PFSK-1 (cell line): Measurements from ENCODE around the gene SPATA4.

Experiments
- POLR2AphosphoS5 ChIP-seq: IDR thresholded peaks from 2 replicates; pipeline ENCODE4 v1.6.1; 2012; ENCODE audit warnings: low read depth, mild to moderate bottlenecking, control low read depth, low read length, moderate library complexity
- SIN3A ChIP-seq: IDR thresholded peaks from 2 replicates; pipeline ENCODE4 v1.6.1; 2012; ENCODE audit warnings: mild to moderate bottlenecking, low read length, moderate library complexity, borderline replicate concordance; ENCODE audit not compliant: insufficient read depth
- TAF1 ChIP-seq: IDR thresholded peaks from 2 replicates; pipeline ENCODE4 v1.6.1; 2012; ENCODE audit warnings: low read length, control low read depth, borderline replicate concordance; ENCODE audit not compliant: insufficient read depth
- TF ChIP-seq, protein P1 (sequence below), 2 experiments: IDR thresholded peaks; 2 replicates each; pipeline versions ENCODE4 v1.6.1 to v1.8.0; 2011 to 2012; ENCODE audit warnings: low read depth in 2 of 2, low read length in 2 of 2, control low read depth in 1 of 2, inconsistent platforms in 1 of 2, mild to moderate bottlenecking in 1 of 2, moderate library complexity in 1 of 2; ENCODE audit not compliant: insufficient read depth in 1 of 2

DNA sequence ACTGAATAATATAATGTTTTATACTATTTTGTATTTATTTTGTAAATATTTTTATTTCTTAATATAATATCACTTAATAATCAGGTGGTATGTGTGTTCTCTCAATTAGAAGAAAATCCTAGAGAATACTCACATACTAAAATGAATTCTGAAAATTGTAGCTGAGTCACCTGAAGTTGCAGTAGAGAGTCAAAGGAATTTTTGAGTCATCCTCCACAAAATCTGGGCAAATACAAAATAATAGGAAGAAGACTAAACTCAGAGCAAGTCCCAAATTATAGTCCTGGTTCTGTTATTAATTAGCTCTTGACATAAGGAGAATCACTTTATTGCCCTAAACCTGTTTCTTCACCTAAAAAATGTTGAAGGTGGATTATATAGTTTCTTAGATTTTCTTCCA, 57.8 kb downstream of the SPATA4 start:
- no peak for TF ChIP-seq SIN3A
- TF ChIP-seq, protein P1, sequence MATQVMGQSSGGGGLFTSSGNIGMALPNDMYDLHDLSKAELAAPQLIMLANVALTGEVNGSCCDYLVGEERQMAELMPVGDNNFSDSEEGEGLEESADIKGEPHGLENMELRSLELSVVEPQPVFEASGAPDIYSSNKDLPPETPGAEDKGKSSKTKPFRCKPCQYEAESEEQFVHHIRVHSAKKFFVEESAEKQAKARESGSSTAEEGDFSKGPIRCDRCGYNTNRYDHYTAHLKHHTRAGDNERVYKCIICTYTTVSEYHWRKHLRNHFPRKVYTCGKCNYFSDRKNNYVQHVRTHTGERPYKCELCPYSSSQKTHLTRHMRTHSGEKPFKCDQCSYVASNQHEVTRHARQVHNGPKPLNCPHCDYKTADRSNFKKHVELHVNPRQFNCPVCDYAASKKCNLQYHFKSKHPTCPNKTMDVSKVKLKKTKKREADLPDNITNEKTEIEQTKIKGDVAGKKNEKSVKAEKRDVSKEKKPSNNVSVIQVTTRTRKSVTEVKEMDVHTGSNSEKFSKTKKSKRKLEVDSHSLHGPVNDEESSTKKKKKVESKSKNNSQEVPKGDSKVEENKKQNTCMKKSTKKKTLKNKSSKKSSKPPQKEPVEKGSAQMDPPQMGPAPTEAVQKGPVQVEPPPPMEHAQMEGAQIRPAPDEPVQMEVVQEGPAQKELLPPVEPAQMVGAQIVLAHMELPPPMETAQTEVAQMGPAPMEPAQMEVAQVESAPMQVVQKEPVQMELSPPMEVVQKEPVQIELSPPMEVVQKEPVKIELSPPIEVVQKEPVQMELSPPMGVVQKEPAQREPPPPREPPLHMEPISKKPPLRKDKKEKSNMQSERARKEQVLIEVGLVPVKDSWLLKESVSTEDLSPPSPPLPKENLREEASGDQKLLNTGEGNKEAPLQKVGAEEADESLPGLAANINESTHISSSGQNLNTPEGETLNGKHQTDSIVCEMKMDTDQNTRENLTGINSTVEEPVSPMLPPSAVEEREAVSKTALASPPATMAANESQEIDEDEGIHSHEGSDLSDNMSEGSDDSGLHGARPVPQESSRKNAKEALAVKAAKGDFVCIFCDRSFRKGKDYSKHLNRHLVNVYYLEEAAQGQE (IDR thresholded peaks at IDR 0.05; ENCODE audit: insufficient read depth in 1 of 2, low read depth in 2 of 2, low read length in 2 of 2) = no peak
- TF ChIP-seq POLR2AphosphoS5 = no peak
- TF ChIP-seq TAF1 = no peak
